Neural cell (in vitro differentiated cells): ENCODE measurements around the gene TMEM106B. TPM values are rescaled to one million over a fixed set of nuclear protein-coding genes. Genes with fewer than 3 reads are reported as not detected.

Experiments used
- H2AFZ ChIP-seq: fragments of 200-600, 300-800 bp; sonication (generic), shearing (Covaris generic); 2 replicates; pipeline ENCODE4 v1.6.0; 2014; ENCODE audit warnings: low read depth, mild to moderate bottlenecking, antibody characterized with exemption, low read length, moderate library complexity
- H3F3A ChIP-seq: fragments of 200-600 bp; shearing (Covaris generic); 2 replicates; pipeline ENCODE4 v1.6.1; 2016; ENCODE audit warnings: mild to moderate bottlenecking, moderate library complexity, mixed read lengths, antibody characterized with exemption, low read length; ENCODE audit not compliant: insufficient read depth, poor library complexity, severe bottlenecking
- H3K27ac ChIP-seq: fragments of 200-600, 300-800 bp; sonication (generic), shearing (Covaris generic); 2 replicates; pipeline ENCODE4 v1.5.1; 2014; ENCODE audit warnings: mild to moderate bottlenecking, low read length, moderate library complexity
- H3K27me3 ChIP-seq: fragments of 300-800, 200-600 bp; sonication (generic), shearing (Covaris generic); 2 replicates; pipeline ENCODE4 v1.6.0; 2014; ENCODE audit warnings: mild to moderate bottlenecking, low read depth, low read length, moderate library complexity; ENCODE audit not compliant: insufficient read depth
- H3K36me3 ChIP-seq: fragments of 300-800, 200-600 bp; sonication (generic), shearing (Covaris generic); 2 replicates; pipeline ENCODE4 v1.5.1; 2014; ENCODE audit warnings: mild to moderate bottlenecking, antibody characterized with exemption, low read length, moderate library complexity; ENCODE audit not compliant: insufficient read depth
- H3K4me2 ChIP-seq: fragments of 300-800, 200-600 bp; sonication (generic), shearing (Covaris generic); 2 replicates; pipeline ENCODE4 v1.6.0; 2014; ENCODE audit warnings: mild to moderate bottlenecking, low read length
- H3K4me3 ChIP-seq: fragments of 300-800, 200-600 bp; sonication (generic), shearing (Covaris generic); 2 replicates; pipeline ENCODE4 v1.5.1; 2014; ENCODE audit warnings: mild to moderate bottlenecking, low read length, moderate library complexity
- H3K79me2 ChIP-seq: fragments of 200-600 bp; shearing (Covaris generic); replicated peaks from 2 replicates; pipeline ENCODE4 v1.6.0; 2014; ENCODE audit warnings: mild to moderate bottlenecking, low read length, moderate library complexity; ENCODE audit not compliant: insufficient read depth
- H3K9ac ChIP-seq: fragments of 300-800, 200-600 bp; sonication (generic), shearing (Covaris generic); 2 replicates; pipeline ENCODE4 v1.6.1; 2016; ENCODE audit warnings: mild to moderate bottlenecking, low read length, mixed read lengths
- H3K9me2 ChIP-seq: fragments of 200-600 bp; shearing (Covaris generic); 2 replicates; pipeline ENCODE4 v1.6.1; 2016; ENCODE audit warnings: mild to moderate bottlenecking, low read length, mixed read lengths; ENCODE audit not compliant: insufficient read depth
- H3K9me3 ChIP-seq: fragments of 200-600, 300-800 bp; sonication (generic), shearing (Covaris generic); 2 replicates; pipeline ENCODE4 v1.6.1; 2016; ENCODE audit warnings: mild to moderate bottlenecking, mixed run types, low read length, moderate library complexity, mixed read lengths
- H4K20me1 ChIP-seq: fragments of 200-600 bp; shearing (Covaris generic); 2 replicates; pipeline ENCODE4 v1.6.1; 2016; ENCODE audit warnings: mild to moderate bottlenecking, mixed run types; ENCODE audit not compliant: insufficient read depth
- EP300 ChIP-seq: fragments of 450-650 bp; conservative IDR thresholded peaks from 2 replicates; pipeline ENCODE4 v1.6.1; 2014; ENCODE audit warnings: antibody characterized with exemption, mild to moderate bottlenecking, moderate library complexity; ENCODE audit not compliant: poor library complexity, severe bottlenecking
- EZH2 ChIP-seq: fragments of 200-600, 300-800 bp; shearing (Covaris generic), sonication (generic); IDR thresholded peaks from 2 replicates; pipeline ENCODE4 v1.6.1; 2014; ENCODE audit warnings: antibody characterized with exemption, low read length, borderline replicate concordance, mild to moderate bottlenecking; ENCODE audit not compliant: insufficient read depth, poor library complexity, severe bottlenecking
- MXI1 ChIP-seq: fragments of 450-650 bp; conservative IDR thresholded peaks from 2 replicates; pipeline ENCODE4 v1.6.1; 2014; ENCODE audit warnings: antibody characterized with exemption, mild to moderate bottlenecking; ENCODE audit not compliant: poor library complexity, severe bottlenecking
- POLR2AphosphoS5 ChIP-seq: IDR thresholded peaks from 2 replicates; pipeline ENCODE4 v1.6.1; 2012
- RAD21 ChIP-seq: fragments of 450-650 bp; conservative IDR thresholded peaks from 2 replicates; pipeline ENCODE4 v1.6.1; 2014; ENCODE audit warnings: antibody characterized with exemption, mild to moderate bottlenecking, moderate library complexity
- SMC3 ChIP-seq: fragments of 450-650 bp; conservative IDR thresholded peaks from 2 replicates; pipeline ENCODE4 v1.6.1; 2014; ENCODE audit warnings: antibody characterized with exemption, mild to moderate bottlenecking, moderate library complexity; ENCODE audit not compliant: poor library complexity
- TAF1 ChIP-seq: IDR thresholded peaks from 2 replicates; pipeline ENCODE4 v1.6.1; 2012; ENCODE audit warnings: low read depth
- polyA plus RNA-seq: library from polyadenylated mRNA; depleted of rRNA; stranded (reverse); fragments of >200 nt; gene quantifications from 2 replicates; pipeline ENCODE4 v1.2.3, GENCODE V29; 2014
- TF ChIP-seq, protein P1 (sequence below): IDR thresholded peaks from 2 replicates; pipeline ENCODE4 v1.6.1; 2012; ENCODE audit warnings: borderline replicate concordance
- TF ChIP-seq, protein P2 (sequence below): fragments of 450-650 bp; IDR thresholded peaks from 2 replicates; pipeline ENCODE4 v1.5.1; 2014; ENCODE audit warnings: antibody characterized with exemption, mild to moderate bottlenecking, moderate library complexity; ENCODE audit not compliant: poor library complexity, severe bottlenecking

Gene TMEM106B
- polyA plus RNA-seq, 1 donor from 2014 or later: 61.4 TPM

DNA sequence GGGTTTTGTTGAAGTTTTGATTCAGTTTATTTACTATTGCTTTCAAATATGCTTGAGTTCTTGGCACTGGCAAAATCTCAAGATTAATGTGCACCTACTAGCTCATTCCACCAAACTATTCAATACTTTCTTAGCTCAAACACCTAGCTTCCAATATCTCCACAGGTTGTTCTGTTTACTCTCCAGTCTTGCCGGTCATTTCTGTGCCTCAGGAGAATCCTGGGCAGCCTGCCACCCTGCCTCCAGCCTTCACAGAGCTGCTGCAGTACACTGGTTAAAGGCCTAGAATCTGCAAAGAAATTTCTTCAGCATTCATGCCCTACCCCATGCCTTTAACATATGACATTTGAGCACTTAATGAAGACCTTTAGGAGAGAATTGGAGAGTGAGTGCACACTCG is 4.0 kb upstream of the TMEM106B start:
- Histone ChIP-seq H3K36me3 (no peaks in the 10 kb centered on the region), H3K27me3 (peaks cover 16% of the 10 kb centered on the region), H4K20me1 (no peaks in the 10 kb centered on the region), H2AFZ (no peak overlapping the region), H3K9me3 (no peaks in the 10 kb centered on the region), H3K79me2 (peaks cover under 1% of the 10 kb centered on the region), H3K9me2 (no peaks in the 10 kb centered on the region), H3K4me2 (no peak overlapping the region), H3F3A (no peaks in the 10 kb centered on the region), H3K27ac (no peak overlapping the region), H3K4me3 (no peak overlapping the region), H3K9ac (no peak overlapping the region)
- TF ChIP-seq, protein P1, sequence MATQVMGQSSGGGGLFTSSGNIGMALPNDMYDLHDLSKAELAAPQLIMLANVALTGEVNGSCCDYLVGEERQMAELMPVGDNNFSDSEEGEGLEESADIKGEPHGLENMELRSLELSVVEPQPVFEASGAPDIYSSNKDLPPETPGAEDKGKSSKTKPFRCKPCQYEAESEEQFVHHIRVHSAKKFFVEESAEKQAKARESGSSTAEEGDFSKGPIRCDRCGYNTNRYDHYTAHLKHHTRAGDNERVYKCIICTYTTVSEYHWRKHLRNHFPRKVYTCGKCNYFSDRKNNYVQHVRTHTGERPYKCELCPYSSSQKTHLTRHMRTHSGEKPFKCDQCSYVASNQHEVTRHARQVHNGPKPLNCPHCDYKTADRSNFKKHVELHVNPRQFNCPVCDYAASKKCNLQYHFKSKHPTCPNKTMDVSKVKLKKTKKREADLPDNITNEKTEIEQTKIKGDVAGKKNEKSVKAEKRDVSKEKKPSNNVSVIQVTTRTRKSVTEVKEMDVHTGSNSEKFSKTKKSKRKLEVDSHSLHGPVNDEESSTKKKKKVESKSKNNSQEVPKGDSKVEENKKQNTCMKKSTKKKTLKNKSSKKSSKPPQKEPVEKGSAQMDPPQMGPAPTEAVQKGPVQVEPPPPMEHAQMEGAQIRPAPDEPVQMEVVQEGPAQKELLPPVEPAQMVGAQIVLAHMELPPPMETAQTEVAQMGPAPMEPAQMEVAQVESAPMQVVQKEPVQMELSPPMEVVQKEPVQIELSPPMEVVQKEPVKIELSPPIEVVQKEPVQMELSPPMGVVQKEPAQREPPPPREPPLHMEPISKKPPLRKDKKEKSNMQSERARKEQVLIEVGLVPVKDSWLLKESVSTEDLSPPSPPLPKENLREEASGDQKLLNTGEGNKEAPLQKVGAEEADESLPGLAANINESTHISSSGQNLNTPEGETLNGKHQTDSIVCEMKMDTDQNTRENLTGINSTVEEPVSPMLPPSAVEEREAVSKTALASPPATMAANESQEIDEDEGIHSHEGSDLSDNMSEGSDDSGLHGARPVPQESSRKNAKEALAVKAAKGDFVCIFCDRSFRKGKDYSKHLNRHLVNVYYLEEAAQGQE: no peak
- no peak for TF ChIP-seq POLR2AphosphoS5
- TF ChIP-seq SMC3: no peak
- TF ChIP-seq, protein P2, sequence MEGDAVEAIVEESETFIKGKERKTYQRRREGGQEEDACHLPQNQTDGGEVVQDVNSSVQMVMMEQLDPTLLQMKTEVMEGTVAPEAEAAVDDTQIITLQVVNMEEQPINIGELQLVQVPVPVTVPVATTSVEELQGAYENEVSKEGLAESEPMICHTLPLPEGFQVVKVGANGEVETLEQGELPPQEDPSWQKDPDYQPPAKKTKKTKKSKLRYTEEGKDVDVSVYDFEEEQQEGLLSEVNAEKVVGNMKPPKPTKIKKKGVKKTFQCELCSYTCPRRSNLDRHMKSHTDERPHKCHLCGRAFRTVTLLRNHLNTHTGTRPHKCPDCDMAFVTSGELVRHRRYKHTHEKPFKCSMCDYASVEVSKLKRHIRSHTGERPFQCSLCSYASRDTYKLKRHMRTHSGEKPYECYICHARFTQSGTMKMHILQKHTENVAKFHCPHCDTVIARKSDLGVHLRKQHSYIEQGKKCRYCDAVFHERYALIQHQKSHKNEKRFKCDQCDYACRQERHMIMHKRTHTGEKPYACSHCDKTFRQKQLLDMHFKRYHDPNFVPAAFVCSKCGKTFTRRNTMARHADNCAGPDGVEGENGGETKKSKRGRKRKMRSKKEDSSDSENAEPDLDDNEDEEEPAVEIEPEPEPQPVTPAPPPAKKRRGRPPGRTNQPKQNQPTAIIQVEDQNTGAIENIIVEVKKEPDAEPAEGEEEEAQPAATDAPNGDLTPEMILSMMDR: no peak
- TF ChIP-seq MXI1: no peak
- TF ChIP-seq EZH2: no peak
- TF ChIP-seq EP300: no peak
- no peak for TF ChIP-seq RAD21
- TF ChIP-seq TAF1: no peak

DNA sequence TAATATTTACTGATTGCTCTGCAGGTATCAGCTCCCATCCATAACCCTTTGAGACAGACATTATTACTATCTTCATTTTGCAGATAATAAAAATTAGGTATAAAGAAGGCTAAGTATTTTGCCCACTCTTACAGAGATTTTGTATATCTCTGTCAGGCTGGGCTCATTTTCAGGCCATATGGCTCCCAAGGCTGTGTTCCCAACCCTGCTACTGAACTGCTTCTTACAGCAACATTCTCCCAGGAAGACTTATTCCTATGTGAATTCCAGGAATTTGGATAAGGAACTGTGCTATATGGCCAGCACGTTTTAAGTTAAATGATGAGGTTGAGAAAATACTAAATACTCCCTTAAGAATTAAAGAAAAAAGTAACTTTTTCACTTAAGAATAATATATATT is 1.9 kb upstream of the TMEM106B start:
- Histone ChIP-seq H3K4me2 (no peak overlapping the region), H3K27me3 (peaks cover 16% of the 10 kb centered on the region), H3K9me3 (no peaks in the 10 kb centered on the region), H2AFZ (no peak overlapping the region), H3K79me2 (peaks cover 23% of the 10 kb centered on the region), H3F3A (no peaks in the 10 kb centered on the region), H3K4me3 (no peak overlapping the region), H3K9ac (no peak overlapping the region), H3K9me2 (no peaks in the 10 kb centered on the region), H3K27ac (no peak overlapping the region), H3K36me3 (no peaks in the 10 kb centered on the region), H4K20me1 (no peaks in the 10 kb centered on the region)
- TF ChIP-seq RAD21 (no peak), EP300 (no peak), EZH2 (no peak), SMC3 (no peak), TAF1 (no peak), MXI1 (no peak), POLR2AphosphoS5 (no peak)
- TF ChIP-seq, protein P1: no peak
- TF ChIP-seq, protein P2: no peak
